ENCODE measurements around the gene CLSTN2.

DNA sequence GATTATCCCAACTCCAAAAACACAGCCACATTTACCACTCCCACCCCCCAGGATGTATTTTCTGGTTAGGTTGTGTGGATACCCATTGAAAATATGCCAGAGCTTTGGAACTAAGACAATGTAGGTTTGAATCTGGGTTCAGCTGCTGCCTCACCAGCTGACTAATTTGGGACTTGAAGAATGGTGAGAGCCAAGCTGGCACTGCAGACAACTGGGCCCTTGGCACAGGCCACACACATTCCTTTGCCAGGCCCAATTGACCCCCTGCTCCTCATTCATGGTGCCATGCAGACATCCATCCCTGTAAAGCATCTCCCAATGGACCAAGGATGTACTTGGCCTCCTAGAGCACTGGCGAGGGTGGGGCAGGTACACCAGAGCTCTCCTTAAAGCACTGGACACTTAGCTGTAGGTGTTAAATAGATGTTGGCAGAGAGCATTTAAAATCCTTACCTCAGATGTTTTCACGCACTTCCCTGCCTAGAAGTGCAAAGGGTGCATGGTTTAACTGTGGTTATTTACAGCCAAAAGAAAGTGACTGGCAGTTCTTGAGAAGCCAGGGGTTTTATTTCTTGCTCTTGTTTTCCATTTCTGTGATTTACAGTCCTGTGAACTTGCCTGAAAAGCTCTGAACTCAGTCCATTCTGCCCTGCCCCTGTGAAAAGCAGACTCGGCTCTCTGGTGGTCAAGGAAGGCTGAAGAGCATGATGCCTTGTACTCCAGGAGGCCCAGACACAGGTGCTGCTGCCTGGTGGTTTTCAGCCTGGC lies 138.5 kb downstream of the CLSTN2 start:
- TF ChIP-seq, protein P1, sequence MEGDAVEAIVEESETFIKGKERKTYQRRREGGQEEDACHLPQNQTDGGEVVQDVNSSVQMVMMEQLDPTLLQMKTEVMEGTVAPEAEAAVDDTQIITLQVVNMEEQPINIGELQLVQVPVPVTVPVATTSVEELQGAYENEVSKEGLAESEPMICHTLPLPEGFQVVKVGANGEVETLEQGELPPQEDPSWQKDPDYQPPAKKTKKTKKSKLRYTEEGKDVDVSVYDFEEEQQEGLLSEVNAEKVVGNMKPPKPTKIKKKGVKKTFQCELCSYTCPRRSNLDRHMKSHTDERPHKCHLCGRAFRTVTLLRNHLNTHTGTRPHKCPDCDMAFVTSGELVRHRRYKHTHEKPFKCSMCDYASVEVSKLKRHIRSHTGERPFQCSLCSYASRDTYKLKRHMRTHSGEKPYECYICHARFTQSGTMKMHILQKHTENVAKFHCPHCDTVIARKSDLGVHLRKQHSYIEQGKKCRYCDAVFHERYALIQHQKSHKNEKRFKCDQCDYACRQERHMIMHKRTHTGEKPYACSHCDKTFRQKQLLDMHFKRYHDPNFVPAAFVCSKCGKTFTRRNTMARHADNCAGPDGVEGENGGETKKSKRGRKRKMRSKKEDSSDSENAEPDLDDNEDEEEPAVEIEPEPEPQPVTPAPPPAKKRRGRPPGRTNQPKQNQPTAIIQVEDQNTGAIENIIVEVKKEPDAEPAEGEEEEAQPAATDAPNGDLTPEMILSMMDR (IDR thresholded peaks at IDR 0.05): no peak
- no peak for TF ChIP-seq POLR2A (IDR thresholded peaks at IDR 0.05)
